SK-N-MC (cell line): ENCODE results near the gene RASSF1.

ENCODE experiments used
- DNase-seq: peaks from one replicate; pipeline ENCODE4 v3.0.0-alpha.2; 2011; ENCODE audit warnings: low read depth, low spot score
- H3K27ac ChIP-seq: fragments of 200-600 bp; sonication (generic); 2 replicates; pipeline ENCODE4 v1.5.1; 2016; ENCODE audit warnings: mixed run types
- H3K36me3 ChIP-seq: fragments of 200-600 bp; sonication (generic); 2 replicates; pipeline ENCODE4 v1.6.1; 2017; ENCODE audit warnings: antibody characterized with exemption, low read length, mixed read lengths; ENCODE audit not compliant: insufficient read depth
- H3K4me3 ChIP-seq: fragments of 200-600 bp; sonication (generic); 2 replicates; pipeline ENCODE4 v1.5.1; 2016
- H3K9ac ChIP-seq: fragments of 200-600 bp; sonication (generic); 2 replicates; pipeline ENCODE4 v1.8.0; 2017; ENCODE audit warnings: mixed run types, mixed read lengths; ENCODE audit not compliant: insufficient read length
- H3K9me3 ChIP-seq: fragments of 200-600 bp; sonication (generic); 2 replicates; pipeline ENCODE4 v1.6.1; 2017; ENCODE audit warnings: low read depth, mild to moderate bottlenecking, antibody characterized with exemption, low read length, moderate library complexity, mixed read lengths
- EZH2 ChIP-seq: fragments of 200-600 bp; sonication (generic); IDR thresholded peaks from one replicate; pipeline ENCODE4 v1.6.1; 2017; ENCODE audit warnings: antibody characterized with exemption
- FOXP2 ChIP-seq: optimal IDR thresholded peaks from 2 replicates; pipeline ENCODE3; 2011; ENCODE audit warnings: mild to moderate bottlenecking, moderate library complexity; ENCODE audit not compliant: insufficient read depth; ENCODE audit errors: extremely low read length, control extremely low read depth
- POLR2AphosphoS5 ChIP-seq: IDR thresholded peaks from 2 replicates; pipeline ENCODE4 v1.6.1; 2012; ENCODE audit warnings: mild to moderate bottlenecking, low read depth, low read length, borderline replicate concordance

RASSF1 gene

DNA sequence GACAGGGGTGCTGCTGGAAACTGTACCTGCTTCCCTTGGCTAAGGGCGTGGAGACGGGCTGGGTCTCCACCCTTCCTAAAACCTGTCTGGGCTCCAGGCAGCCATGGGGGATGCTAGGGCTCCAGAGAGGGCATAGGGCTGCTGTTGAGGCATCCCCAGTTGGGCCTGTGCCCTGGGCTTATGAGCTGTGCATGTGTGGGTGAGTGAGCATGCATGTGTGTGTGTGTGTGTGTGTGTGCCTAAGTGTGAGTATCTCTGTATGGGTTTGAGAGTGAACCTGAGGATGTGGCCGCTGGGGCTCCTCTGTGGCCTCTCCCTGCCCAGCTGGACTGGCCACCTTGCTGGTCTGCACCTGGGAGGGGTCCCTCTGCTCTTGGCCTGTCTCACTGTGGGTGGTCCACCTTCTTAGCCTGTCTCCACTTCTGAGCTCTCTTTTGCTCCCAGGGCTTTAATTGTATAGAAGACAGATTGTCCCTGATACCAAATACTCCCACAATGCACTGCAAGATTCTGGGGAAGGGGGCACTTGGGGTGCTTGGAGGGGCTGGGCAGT, 30.6 kb upstream of the RASSF1 start:
- no peak for TF ChIP-seq EZH2
- TF ChIP-seq POLR2AphosphoS5 = no peak
- no peak for TF ChIP-seq FOXP2
- Histone ChIP-seq H3K9ac (no peak overlapping the region), H3K36me3 (no peaks in the 10 kb centered on the region), H3K4me3 (no peak overlapping the region), H3K9me3 (no peaks in the 10 kb centered on the region), H3K27ac (no peak overlapping the region; the same call in 1 of the 2 replicates)
- DNase-seq = no peak

- Histone ChIP-seq H3K36me3 (no peaks in the 10 kb centered on the region), H3K4me3 (no peak overlapping the region), H3K9me3 (no peaks in the 10 kb centered on the region), H3K27ac (peak overlapping the region; percentile 54; the same call in 1 of the 2 replicates), H3K9ac (no peak overlapping the region)
- peak; percentile 42 for DNase-seq
- no peak for TF ChIP-seq EZH2
- no peak for TF ChIP-seq FOXP2
- TF ChIP-seq POLR2AphosphoS5 = no peak
Observed at GRCh38 chr3:50370594-50370993, 30.0 kb upstream of the RASSF1 start.

DNA sequence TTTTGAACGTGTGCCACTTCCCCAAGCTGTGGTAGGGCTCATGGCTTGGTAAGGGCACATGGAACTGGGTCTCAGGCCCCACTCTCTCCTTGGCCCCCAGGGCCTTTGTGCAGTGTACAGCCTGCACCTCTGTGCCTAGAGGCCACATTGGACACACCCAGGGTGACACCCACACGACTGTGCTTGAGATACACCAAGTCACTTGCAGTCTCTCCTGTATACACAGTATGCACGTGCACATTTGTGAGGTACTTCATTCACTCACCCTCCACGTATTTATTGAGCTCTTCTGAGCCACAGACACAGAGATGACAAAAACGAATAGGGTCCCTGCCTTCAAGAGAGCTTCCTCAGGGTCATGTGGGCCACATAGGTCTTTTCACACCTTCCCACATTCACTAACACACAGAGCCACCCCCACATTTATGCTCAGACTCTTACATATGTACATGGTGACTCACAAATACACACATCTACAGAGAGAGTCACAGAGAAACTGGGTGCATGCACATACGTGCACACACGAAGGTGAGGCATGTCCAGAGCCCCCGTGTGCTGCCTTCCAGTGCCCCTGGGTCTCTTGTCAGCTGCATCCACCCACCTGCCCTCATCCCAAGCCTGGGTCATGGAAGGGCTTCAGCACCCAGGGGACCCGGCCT, 28.5 kb upstream of the RASSF1 start:
- TF ChIP-seq POLR2AphosphoS5 = no peak
- no peak for TF ChIP-seq FOXP2
- TF ChIP-seq EZH2 = no peak
- H3K36me3 ChIP-seq = no peaks in the 10 kb centered on the region
- no peak for DNase-seq
- no peak overlapping the region for H3K27ac ChIP-seq
- H3K9me3 ChIP-seq = no peaks in the 10 kb centered on the region
- no peak overlapping the region for H3K9ac ChIP-seq
- H3K4me3 ChIP-seq = no peak overlapping the region

DNA sequence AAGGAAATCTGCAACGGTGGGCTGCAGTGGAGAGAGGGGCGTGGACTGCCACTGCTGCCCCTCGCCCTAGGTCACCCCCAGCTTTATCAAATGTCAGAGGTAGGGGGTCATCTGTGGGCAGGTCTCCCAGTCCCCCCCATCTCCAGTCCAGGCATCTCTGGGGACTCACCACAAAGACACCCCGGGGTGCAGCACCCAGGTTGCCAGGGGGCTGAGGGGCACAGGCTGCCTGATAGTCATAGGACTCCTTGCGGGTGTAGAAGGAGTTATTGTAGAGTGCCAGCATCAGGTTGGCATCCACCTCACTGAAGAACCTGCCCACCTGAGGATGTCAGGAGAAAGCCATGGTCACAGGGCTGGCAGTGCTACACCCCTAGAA, 25.2 kb upstream of the RASSF1 start:
- Histone ChIP-seq H3K9ac (no peak overlapping the region), H3K4me3 (no peak overlapping the region), H3K36me3 (no peaks in the 10 kb centered on the region), H3K27ac (no peak overlapping the region), H3K9me3 (no peaks in the 10 kb centered on the region)
- TF ChIP-seq FOXP2 = no peak
- no peak for TF ChIP-seq EZH2
- TF ChIP-seq POLR2AphosphoS5 = no peak
- no peak for DNase-seq

DNA sequence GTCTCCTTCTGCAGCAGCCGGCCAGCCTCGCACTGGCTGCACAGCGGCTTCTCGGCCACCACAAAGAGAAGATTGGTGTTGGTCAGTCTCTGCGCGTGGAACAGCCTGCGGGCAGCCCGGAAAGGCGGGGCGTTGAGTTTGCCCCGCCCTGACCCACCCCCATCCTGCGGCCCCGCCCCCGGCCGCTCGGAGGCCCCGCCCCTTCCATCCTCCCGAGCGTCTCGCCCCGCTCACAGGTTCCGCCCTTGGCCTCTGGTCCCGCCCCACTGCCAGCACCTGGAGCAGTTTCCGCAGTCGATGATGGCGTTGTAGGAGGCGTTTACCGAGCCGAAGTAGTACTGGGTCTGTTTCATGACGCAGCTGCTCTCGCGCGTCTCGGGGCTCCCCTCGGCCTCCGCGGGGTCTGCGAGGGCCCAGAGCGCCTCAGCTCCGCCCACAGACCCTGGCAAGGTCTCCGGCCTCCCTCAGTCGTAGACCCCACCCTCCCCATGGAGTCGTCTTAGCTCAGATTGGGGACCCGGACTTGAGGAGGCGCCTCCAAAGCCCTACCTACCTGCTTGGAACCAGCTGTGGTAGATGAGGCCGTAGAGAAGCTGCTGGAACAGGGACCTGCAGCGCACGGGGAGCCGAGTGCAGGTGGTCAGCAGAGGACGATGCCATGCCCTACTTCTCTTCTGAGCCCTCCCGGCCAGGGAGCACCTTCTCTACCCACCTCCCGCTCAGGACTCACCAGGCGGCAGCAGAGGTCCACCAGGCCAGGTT, 24.6 kb upstream of the RASSF1 start:
- H3K4me3 ChIP-seq = peak overlapping the region; percentile 68
- TF ChIP-seq EZH2 (no peak), FOXP2 (no peak), POLR2AphosphoS5 (no peak)
- H3K27ac ChIP-seq = no peak overlapping the region
- no peak for DNase-seq
- no peaks in the 10 kb centered on the region for H3K36me3 ChIP-seq
- H3K9ac ChIP-seq = no peak overlapping the region
- H3K9me3 ChIP-seq = no peaks in the 10 kb centered on the region

- TF ChIP-seq FOXP2 (no peak), POLR2AphosphoS5 (no peak), EZH2 (no peak)
- H3K4me3 ChIP-seq = 0 out of 2 replicates have a peak overlapping the region, but pooled peaks have one; percentile 15
- H3K27ac ChIP-seq = no peak overlapping the region
- no peak for DNase-seq
- no peak overlapping the region for H3K9ac ChIP-seq
- H3K9me3 ChIP-seq = no peaks in the 10 kb centered on the region
- H3K36me3 ChIP-seq = no peaks in the 10 kb centered on the region
Observed at GRCh38 chr3:50364573-50365079, 24.0 kb upstream of the RASSF1 start.

DNA sequence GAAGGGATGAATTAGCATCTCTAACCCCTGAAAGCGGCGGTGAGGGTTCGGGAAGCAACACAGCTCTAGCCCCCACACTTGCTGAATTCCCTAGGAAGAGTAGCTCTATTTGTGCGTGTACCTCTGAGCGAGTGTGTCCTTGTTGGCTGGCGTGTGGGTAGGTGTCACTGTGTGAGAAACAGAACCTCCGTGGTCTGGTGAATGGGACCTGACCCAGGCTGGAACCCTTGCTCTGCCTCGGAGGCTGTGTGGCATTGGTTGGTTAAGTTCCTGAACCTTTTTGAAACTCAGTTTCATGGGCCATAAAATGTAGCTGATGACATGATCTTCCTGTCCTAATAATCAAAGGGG, 19.1 kb upstream of the RASSF1 start:
- Histone ChIP-seq H3K9me3 (no peaks in the 10 kb centered on the region), H3K36me3 (no peaks in the 10 kb centered on the region), H3K4me3 (peak overlapping the region; percentile 48), H3K9ac (no peak overlapping the region), H3K27ac (no peak overlapping the region)
- no peak for DNase-seq
- TF ChIP-seq EZH2 = no peak
- TF ChIP-seq POLR2AphosphoS5 = no peak
- no peak for TF ChIP-seq FOXP2
